ENCODE results near the gene SLC35B4. TPM values are rescaled to one million over a fixed set of nuclear protein-coding genes. Genes with fewer than 3 reads are reported as not detected.
A peak's percentile ranks its signal among the peaks of the same experiment; 100 is the strongest.

The SLC35B4 gene
- total RNA-seq, 1 experiment from 2014 or later, result 14.7 TPM

DNA sequence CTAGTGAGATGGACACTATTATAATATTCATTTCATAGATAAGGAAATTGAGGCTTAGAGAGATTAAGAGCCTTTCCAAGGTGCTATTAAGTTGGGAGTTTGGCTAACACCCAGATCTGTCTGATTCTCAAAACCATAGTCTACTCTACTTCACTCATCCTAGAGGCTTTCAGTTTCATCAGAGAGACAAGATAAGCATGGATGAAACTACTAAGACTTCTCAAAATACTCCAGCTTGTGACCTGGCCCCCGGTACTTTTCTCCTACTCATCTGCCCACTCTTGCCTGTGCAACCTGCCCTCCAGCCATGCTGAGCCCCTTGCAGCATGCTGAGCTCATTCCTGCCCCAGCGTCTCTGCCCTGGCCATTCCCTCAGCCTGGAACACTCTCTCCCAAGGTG lies 12.2 kb upstream of the SLC35B4 start (continued):
- TF ChIP-seq, protein P1, sequence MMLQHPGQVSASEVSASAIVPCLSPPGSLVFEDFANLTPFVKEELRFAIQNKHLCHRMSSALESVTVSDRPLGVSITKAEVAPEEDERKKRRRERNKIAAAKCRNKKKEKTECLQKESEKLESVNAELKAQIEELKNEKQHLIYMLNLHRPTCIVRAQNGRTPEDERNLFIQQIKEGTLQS (IDR thresholded peaks at IDR 0.05), result no peak
- no peak for TF ChIP-seq FOSL1 (IDR thresholded peaks at IDR 0.05; ENCODE audit: low read depth)
- TF ChIP-seq SRF (IDR thresholded peaks at IDR 0.05; ENCODE audit: low read depth), result no peak
- TF ChIP-seq CBX3 (IDR thresholded peaks at IDR 0.05; ENCODE audit: low read depth), result no peak
- TF ChIP-seq YY1 (IDR thresholded peaks at IDR 0.05; ENCODE audit: extremely low read depth, insufficient replicate concordance, low read depth, low read length), result no peak
- TF ChIP-seq SIN3A (IDR thresholded peaks at IDR 0.05; ENCODE audit: low read depth), result no peak
- TF ChIP-seq CEBPB (IDR thresholded peaks at IDR 0.05; ENCODE audit: low read depth), result no peak
- no peak for TF ChIP-seq ZNF274 (IDR thresholded peaks at IDR 0.05; ENCODE audit: low read depth, low read length)
- TF ChIP-seq POLR2A (IDR thresholded peaks at IDR 0.05; ENCODE audit: borderline replicate concordance, extremely low read depth, insufficient read depth, insufficient read length), result no peak
- no peak for TF ChIP-seq SP1 (IDR thresholded peaks at IDR 0.05; ENCODE audit: low read depth)
- no peak for TF ChIP-seq POLR2AphosphoS5 (IDR thresholded peaks at IDR 0.05; ENCODE audit: low read depth, low read length)

DNA sequence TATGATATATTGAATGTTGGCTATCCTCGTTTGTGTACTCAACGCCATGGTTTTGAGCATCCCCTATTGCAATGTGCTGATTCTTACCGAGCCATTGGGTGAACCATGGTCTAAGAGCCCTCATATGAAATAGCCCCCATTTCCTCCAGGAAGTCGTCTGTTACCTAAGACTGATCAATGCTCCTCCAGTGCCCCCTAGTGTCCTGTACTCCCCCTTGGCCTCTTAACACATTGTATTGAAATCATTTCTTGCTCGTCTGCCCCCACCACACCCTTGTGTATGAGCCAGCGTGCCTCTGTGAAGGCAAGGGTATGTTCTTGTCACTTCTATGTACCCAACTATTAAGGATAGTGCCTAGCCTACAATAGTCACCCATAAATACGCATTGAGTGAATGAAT lies 11.2 kb upstream of the SLC35B4 start:
- Histone ChIP-seq H3K4me2 (ENCODE audit: low read length) (no peak overlapping the region), H3K4me1 (ENCODE audit: control insufficient read depth in 1 of 2, insufficient read depth in 2 of 2, low read length in 2 of 2) (no peaks in the 10 kb centered on the region), H3K9ac (ENCODE audit: low read length) (no peak overlapping the region), H3K27ac (ENCODE audit: low read depth, low read length) (no peak overlapping the region), H3K36me3 (ENCODE audit: control insufficient read depth in 1 of 2, insufficient read depth in 2 of 2, low read length in 2 of 2) (no peaks in the 10 kb centered on the region), H3K79me2 (ENCODE audit: insufficient read depth, low read length) (no peaks in the 10 kb centered on the region), H3K9me2 (ENCODE audit: insufficient read depth) (no peaks in the 10 kb centered on the region), H2AFZ (ENCODE audit: low read depth, low read length, poor library complexity, severe bottlenecking) (peak overlapping the region; percentile 83), H3K27me3 (ENCODE audit: insufficient read depth, low read length) (no peaks in the 10 kb centered on the region), H3K9me3 (ENCODE audit: control insufficient read depth in 1 of 2, insufficient read depth in 1 of 2, low read depth in 1 of 2, low read length in 2 of 2) (no peaks in the 10 kb centered on the region), H4K20me1 (ENCODE audit: insufficient read depth) (no peaks in the 10 kb centered on the region), H3K4me3 (replicated peaks in 1 of 2; ENCODE audit: low read depth in 1 of 2, low read length in 2 of 2) (no peak overlapping the region)
- ATAC-seq (peak; percentile 98), DNase-seq (ENCODE audit: low read depth, low spot score) (peak; percentile 75)
- TF ChIP-seq YY1 (IDR thresholded peaks at IDR 0.05; ENCODE audit: extremely low read depth, insufficient replicate concordance, low read depth, low read length) (no peak), JUND (IDR thresholded peaks at IDR 0.05) (no peak), RAD21 (IDR thresholded peaks at IDR 0.05; ENCODE audit: low read depth) (peak; percentile 79), FOSL1 (IDR thresholded peaks at IDR 0.05; ENCODE audit: low read depth) (no peak), CEBPB (IDR thresholded peaks at IDR 0.05; ENCODE audit: low read depth) (no peak), ELF1 (IDR thresholded peaks at IDR 0.05; ENCODE audit: borderline replicate concordance, low read depth) (peak; percentile 16; the same call in 1 of the 2 replicates), SP1 (IDR thresholded peaks at IDR 0.05; ENCODE audit: low read depth) (no peak), CBX3 (IDR thresholded peaks at IDR 0.05; ENCODE audit: low read depth) (no peak), POLR2AphosphoS5 (IDR thresholded peaks at IDR 0.05; ENCODE audit: low read depth, low read length) (no peak), SIN3A (IDR thresholded peaks at IDR 0.05; ENCODE audit: low read depth) (no peak), SRF (IDR thresholded peaks at IDR 0.05; ENCODE audit: low read depth) (no peak), TCF7L2 (IDR thresholded peaks at IDR 0.05; ENCODE audit: borderline replicate concordance, extremely low read depth, insufficient read depth, insufficient read length) (no peak), EGR1 (IDR thresholded peaks at IDR 0.05; ENCODE audit: low read depth) (no peak), ZNF274 (IDR thresholded peaks at IDR 0.05; ENCODE audit: low read depth, low read length) (no peak), POLR2A (IDR thresholded peaks at IDR 0.05; ENCODE audit: borderline replicate concordance, extremely low read depth, insufficient read depth, insufficient read length) (no peak), EZH2 (IDR thresholded peaks at IDR 0.05) (no peak)
- TF ChIP-seq, protein P2, sequence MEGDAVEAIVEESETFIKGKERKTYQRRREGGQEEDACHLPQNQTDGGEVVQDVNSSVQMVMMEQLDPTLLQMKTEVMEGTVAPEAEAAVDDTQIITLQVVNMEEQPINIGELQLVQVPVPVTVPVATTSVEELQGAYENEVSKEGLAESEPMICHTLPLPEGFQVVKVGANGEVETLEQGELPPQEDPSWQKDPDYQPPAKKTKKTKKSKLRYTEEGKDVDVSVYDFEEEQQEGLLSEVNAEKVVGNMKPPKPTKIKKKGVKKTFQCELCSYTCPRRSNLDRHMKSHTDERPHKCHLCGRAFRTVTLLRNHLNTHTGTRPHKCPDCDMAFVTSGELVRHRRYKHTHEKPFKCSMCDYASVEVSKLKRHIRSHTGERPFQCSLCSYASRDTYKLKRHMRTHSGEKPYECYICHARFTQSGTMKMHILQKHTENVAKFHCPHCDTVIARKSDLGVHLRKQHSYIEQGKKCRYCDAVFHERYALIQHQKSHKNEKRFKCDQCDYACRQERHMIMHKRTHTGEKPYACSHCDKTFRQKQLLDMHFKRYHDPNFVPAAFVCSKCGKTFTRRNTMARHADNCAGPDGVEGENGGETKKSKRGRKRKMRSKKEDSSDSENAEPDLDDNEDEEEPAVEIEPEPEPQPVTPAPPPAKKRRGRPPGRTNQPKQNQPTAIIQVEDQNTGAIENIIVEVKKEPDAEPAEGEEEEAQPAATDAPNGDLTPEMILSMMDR (IDR thresholded peaks at IDR 0.05 in 2 of 3, conservative IDR thresholded peaks at IDR 0.05 in 1 of 3; ENCODE audit: borderline replicate concordance in 1 of 3, insufficient read depth in 1 of 3, low read depth in 2 of 3, low read length in 2 of 3), result peak; percentile 51 to 67 (median 67); a peak in 5 of 6 replicates
- TF ChIP-seq, protein P3, sequence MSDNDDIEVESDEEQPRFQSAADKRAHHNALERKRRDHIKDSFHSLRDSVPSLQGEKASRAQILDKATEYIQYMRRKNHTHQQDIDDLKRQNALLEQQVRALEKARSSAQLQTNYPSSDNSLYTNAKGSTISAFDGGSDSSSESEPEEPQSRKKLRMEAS (IDR thresholded peaks at IDR 0.05), result no peak
- ChIA-PET RAD21 (ENCODE audit: low non-redundant PET in 1 of 2, low total read pairs in 2 of 2, uncharacterized antibody in 2 of 2, unreplicated experiment in 2 of 2) (no interaction called here), POLR2A (no interaction called here), CTCF (interaction anchor here (0.9 to 1.3 kb wide), 4 partner anchors 11 to 105 kb away, joined by 3 to 5 read pairs (median 3); no protein-coding TSS in a partner anchor)
- no TSS peak for BruUV-seq (replicated peaks)
- intact Hi-C loops (cut with micrococcal nuclease), result loop anchor here (10.0 kb wide), 2 partner anchors 473 to 1613 kb away; no protein-coding TSS in a partner anchor

Data from HCT116 (cell line).